GM19463 (cell line): ENCODE measurements around the gene NMT2.
A peak's percentile ranks its signal among the peaks of the same experiment; 100 is the strongest.

Experiments
- ATAC-seq: cut with Tn5 transposase; IDR thresholded peaks from one replicate; pipeline ENCODE4 v1.9.1; 2021; ENCODE audit warnings: mild to moderate bottlenecking, moderate library complexity; ENCODE audit not compliant: unreplicated experiment

NMT2 gene

GRCh38 chr10:15146366-15146765, 22.1 kb downstream of the NMT2 start:
- ATAC-seq = no peak

- no peak for ATAC-seq
These were observed 23.7 kb downstream of the NMT2 start for GRCh38 chr10:15144788-15145187.

GRCh38 chr10:15141136-15142054, 27.1 kb downstream of the NMT2 start:
- peak; percentile 93 for ATAC-seq

- no peak for ATAC-seq
These were observed 27.8 kb downstream of the NMT2 start for GRCh38 chr10:15140698-15141097.

- no peak for ATAC-seq
These were observed 30.9 kb downstream of the NMT2 start for GRCh38 chr10:15137636-15138035.

GRCh38 chr10:15137036-15137359, 31.5 kb downstream of the NMT2 start:
- no peak for ATAC-seq

- ATAC-seq = no peak
These were observed 32.1 kb downstream of the NMT2 start for GRCh38 chr10:15136129-15137035.

- ATAC-seq = no peak
These were observed 37.2 kb downstream of the NMT2 start for GRCh38 chr10:15131330-15131729.

GRCh38 chr10:15124908-15125307, 43.6 kb downstream of the NMT2 start:
- ATAC-seq = no peak

- ATAC-seq = no peak
These were observed 44.3 kb downstream of the NMT2 start for GRCh38 chr10:15124190-15124589.

- no peak for ATAC-seq
These were observed 44.7 kb downstream of the NMT2 start for GRCh38 chr10:15123749-15124184.

- ATAC-seq = peak; percentile 94
These were observed 45.9 kb downstream of the NMT2 start for GRCh38 chr10:15122477-15123030.

- no peak for ATAC-seq
These were observed 46.8 kb downstream of the NMT2 start for GRCh38 chr10:15121707-15122106.

GRCh38 chr10:15120523-15120922, 48.0 kb downstream of the NMT2 start:
- ATAC-seq = no peak

GRCh38 chr10:15118615-15119014, 49.9 kb downstream of the NMT2 start:
- no peak for ATAC-seq

- no peak for ATAC-seq
These were observed 52.3 kb downstream of the NMT2 start for GRCh38 chr10:15116225-15116624.

- ATAC-seq = no peak
These were observed 54.7 kb downstream of the NMT2 start for GRCh38 chr10:15113766-15114165.

GRCh38 chr10:15112657-15113056, 55.8 kb downstream of the NMT2 start:
- ATAC-seq = no peak

GRCh38 chr10:15106352-15107013, 62.0 kb downstream of the NMT2 start:
- ATAC-seq = peak; percentile 81

- no peak for ATAC-seq
These were observed 65.0 kb downstream of the NMT2 start for GRCh38 chr10:15103513-15103912.

GRCh38 chr10:15099886-15100285, 68.6 kb downstream of the NMT2 start:
- no peak for ATAC-seq
